Measurements from ENCODE around the gene SCCPDH.

Gene SCCPDH

DNA sequence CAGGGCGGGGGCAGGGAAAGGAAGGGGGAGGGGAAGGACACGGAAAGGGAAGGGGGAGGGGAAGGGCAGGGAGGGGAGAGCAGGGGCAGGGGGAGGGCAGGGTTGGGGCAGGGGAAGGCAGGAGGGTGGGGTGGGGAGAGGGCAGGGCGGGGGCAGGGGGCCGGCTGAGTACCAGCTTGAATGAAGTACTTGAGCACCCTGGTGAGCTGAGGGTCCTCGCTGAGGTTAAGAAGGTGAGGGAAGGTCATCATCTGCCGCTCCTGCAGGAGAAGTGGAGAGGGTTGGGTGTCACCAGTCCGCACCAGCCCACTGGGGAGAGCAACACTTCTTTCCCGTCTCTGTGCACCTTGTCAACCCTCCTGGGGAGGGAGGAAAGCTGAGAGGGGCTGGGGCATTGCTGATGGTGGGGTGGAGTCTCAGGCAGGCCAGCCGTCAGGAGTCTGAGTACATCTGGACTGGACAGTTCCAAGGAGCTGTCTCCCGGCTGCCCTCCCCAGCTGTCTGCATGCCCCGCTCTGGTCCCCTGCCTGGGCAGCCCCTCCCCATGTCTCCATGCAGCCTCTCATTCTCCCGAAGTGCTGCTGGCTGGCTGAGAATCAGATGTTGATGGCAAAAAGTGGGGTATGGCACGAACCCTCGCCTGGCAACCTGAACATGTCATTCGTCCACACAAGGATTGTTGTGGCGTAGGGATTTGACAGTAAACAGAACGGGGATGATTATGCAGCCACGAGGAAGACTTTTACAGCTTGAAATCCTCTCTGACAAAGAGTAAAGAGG lies 70.0 kb downstream of the SCCPDH start:
- no peak for DNase-seq (ENCODE audit: extremely low spot score)
- POLR2A ChIA-PET = no interaction called here
- no peak for TF ChIP-seq FOXA1 (IDR thresholded peaks at IDR 0.05)
- TF ChIP-seq FOXK2 (IDR thresholded peaks at IDR 0.05) = no peak
- TF ChIP-seq ARNT (IDR thresholded peaks at IDR 0.05) = no peak
- TF ChIP-seq FOXM1 (IDR thresholded peaks at IDR 0.05; ENCODE audit: borderline replicate concordance) = no peak
- TF ChIP-seq HDGF (IDR thresholded peaks at IDR 0.05; ENCODE audit: borderline replicate concordance) = no peak
- no peak for TF ChIP-seq BHLHE40 (IDR thresholded peaks at IDR 0.05; ENCODE audit: borderline replicate concordance)
- TF ChIP-seq L3MBTL2 (conservative IDR thresholded peaks at IDR 0.05) = no peak
- TF ChIP-seq ZNF384 (IDR thresholded peaks at IDR 0.05) = no peak
- no peak for TF ChIP-seq NFRKB (IDR thresholded peaks at IDR 0.05)
- no peak for TF ChIP-seq SP1 (IDR thresholded peaks at IDR 0.05)
- no peak for TF ChIP-seq SUZ12 (IDR thresholded peaks at IDR 0.05)
- no peak for TF ChIP-seq LEF1 (IDR thresholded peaks at IDR 0.05; ENCODE audit: borderline replicate concordance)
- CTCF ChIA-PET = no interaction called here

DNA sequence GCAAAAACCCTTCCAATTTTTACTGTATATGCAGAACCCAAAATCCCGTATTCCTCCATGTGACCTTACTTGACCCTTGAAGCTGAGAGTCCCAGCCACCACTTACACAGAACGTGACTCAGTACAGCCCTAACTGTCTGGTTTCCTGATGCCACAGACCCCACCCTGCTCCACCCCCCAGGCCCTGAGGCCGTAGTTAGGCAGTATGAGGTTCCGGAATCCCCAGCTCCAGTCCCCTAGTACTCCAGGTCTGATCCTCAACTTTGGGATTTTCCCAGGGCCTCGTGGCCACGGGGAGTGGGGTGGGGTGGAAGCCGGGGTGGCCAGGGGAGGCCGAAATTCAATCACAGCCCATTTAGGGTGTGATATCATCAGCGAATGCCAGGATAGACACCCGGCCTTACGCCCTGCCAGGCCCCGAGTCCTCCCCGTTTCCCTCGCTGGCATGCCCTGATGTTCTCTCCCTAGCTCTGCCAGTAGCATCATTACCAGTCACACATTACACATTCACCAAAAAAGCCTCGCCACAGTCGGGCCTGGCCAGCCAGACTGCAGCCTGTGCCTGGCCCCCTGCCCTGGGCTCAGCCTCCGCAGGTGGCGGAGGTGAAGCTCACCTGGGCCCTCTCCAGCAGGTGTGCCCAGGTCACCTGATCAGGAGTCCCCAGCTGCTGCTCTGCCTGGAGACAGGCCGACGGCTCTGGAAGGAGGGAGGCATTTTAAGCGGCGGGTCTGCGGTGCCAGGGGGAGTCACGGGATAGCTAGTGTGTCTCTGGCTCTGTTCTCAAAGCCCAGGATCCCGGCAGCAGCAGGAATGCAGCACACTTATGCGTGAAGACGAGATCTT lies 70.8 kb downstream of the SCCPDH start:
- CTCF ChIA-PET = no interaction called here
- TF ChIP-seq BHLHE40 (IDR thresholded peaks at IDR 0.05; ENCODE audit: borderline replicate concordance) = no peak
- no peak for TF ChIP-seq ELF4 (IDR thresholded peaks at IDR 0.05)
- no peak for TF ChIP-seq CTBP1 (IDR thresholded peaks at IDR 0.05; ENCODE audit: borderline replicate concordance)
- TF ChIP-seq FOXA1 (IDR thresholded peaks at IDR 0.05) = no peak
- no peak for TF ChIP-seq ZNF384 (IDR thresholded peaks at IDR 0.05)
- TF ChIP-seq ARNT (IDR thresholded peaks at IDR 0.05) = no peak
- no peak for TF ChIP-seq LEF1 (IDR thresholded peaks at IDR 0.05; ENCODE audit: borderline replicate concordance)
- TF ChIP-seq NFRKB (IDR thresholded peaks at IDR 0.05) = no peak
- TF ChIP-seq TARDBP (IDR thresholded peaks at IDR 0.05) = no peak
- no peak for TF ChIP-seq HDGF (IDR thresholded peaks at IDR 0.05; ENCODE audit: borderline replicate concordance)
- no peak for TF ChIP-seq L3MBTL2 (conservative IDR thresholded peaks at IDR 0.05)
- no peak for TF ChIP-seq FOXK2 (IDR thresholded peaks at IDR 0.05)
- TF ChIP-seq FOXM1 (IDR thresholded peaks at IDR 0.05; ENCODE audit: borderline replicate concordance) = no peak
- TF ChIP-seq, protein P1, sequence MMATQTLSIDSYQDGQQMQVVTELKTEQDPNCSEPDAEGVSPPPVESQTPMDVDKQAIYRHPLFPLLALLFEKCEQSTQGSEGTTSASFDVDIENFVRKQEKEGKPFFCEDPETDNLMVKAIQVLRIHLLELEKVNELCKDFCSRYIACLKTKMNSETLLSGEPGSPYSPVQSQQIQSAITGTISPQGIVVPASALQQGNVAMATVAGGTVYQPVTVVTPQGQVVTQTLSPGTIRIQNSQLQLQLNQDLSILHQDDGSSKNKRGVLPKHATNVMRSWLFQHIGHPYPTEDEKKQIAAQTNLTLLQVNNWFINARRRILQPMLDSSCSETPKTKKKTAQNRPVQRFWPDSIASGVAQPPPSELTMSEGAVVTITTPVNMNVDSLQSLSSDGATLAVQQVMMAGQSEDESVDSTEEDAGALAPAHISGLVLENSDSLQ (IDR thresholded peaks at IDR 0.05) = no peak
- TF ChIP-seq SP1 (IDR thresholded peaks at IDR 0.05) = no peak
- TF ChIP-seq SUZ12 (IDR thresholded peaks at IDR 0.05) = no peak
- POLR2A ChIA-PET = no interaction called here
- DNase-seq (ENCODE audit: extremely low spot score) = no peak

DNA sequence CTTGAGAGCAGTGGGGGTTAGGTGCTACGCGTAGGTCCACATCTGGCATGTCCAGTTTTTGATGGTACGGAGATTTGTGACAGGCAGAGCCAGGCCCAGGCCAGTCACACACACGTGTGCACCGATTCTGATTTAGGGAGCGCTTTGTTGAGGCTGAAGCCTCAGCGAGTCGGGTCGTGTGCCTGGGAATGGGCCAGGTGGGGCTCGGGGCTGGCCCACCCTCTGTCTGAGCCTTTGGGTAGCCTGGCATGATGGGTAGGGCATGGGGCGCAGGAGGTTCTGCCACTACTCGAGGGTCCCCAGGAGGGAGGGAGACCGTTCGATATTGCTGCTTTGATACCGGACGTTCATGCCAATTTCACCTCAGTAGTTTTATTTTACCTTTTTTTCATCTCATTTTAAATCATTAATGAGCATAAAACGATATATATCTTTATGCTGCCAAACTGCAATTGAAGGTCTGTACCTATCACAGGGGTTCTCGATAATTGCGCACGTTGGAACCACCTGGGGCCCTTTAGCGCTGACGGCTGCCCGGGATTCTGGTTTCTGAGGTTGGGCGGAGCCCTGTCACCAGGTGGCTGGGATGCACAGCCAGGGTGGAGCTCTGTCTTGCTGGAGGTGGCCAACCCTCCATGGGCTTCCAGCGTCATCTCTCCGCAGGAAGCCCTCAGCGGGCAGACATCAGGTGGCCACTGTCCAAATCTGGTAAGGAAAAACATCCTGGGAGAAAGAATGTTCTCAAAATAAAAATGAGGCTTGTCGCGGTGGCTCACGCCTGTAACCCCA lies 71.9 kb downstream of the SCCPDH start:
- POLR2A ChIA-PET = no interaction called here
- no peak for DNase-seq (ENCODE audit: extremely low spot score)
- CTCF ChIA-PET = no interaction called here
- TF ChIP-seq ELF4 (IDR thresholded peaks at IDR 0.05) (no peak), LEF1 (IDR thresholded peaks at IDR 0.05; ENCODE audit: borderline replicate concordance) (no peak), HDGF (IDR thresholded peaks at IDR 0.05; ENCODE audit: borderline replicate concordance) (no peak), SUZ12 (IDR thresholded peaks at IDR 0.05) (no peak), TARDBP (IDR thresholded peaks at IDR 0.05) (no peak), FOXK2 (IDR thresholded peaks at IDR 0.05) (no peak), BHLHE40 (IDR thresholded peaks at IDR 0.05; ENCODE audit: borderline replicate concordance) (no peak), L3MBTL2 (conservative IDR thresholded peaks at IDR 0.05) (no peak), SP1 (IDR thresholded peaks at IDR 0.05) (no peak), ARNT (IDR thresholded peaks at IDR 0.05) (no peak)

DNA sequence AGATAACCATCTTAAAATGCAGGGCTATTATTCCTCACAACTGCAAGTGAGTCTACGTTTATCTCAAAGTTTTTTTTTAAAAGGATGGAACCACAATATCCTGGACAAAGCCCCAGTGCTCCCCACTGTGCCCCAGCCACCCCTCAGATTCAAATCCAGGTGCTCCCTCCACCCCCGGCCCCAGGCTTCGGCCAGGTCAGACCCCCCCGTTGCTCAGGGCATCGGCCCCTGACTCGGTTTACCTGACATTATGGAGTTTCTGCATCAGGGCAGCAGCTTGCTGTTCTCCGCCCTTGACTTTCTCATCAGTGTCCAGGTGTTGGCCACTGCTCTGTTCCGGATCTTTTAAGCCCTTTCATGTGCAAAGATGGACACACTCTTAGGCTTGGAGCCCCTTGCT lies 72.9 kb downstream of the SCCPDH start:
- TF ChIP-seq SP1 (IDR thresholded peaks at IDR 0.05) (no peak), FOXA1 (IDR thresholded peaks at IDR 0.05) (no peak), FOXM1 (IDR thresholded peaks at IDR 0.05; ENCODE audit: borderline replicate concordance) (no peak), ELF4 (IDR thresholded peaks at IDR 0.05) (no peak), HDGF (IDR thresholded peaks at IDR 0.05; ENCODE audit: borderline replicate concordance) (no peak), FOXK2 (IDR thresholded peaks at IDR 0.05) (no peak), LEF1 (IDR thresholded peaks at IDR 0.05; ENCODE audit: borderline replicate concordance) (no peak), SUZ12 (IDR thresholded peaks at IDR 0.05) (no peak), CTBP1 (IDR thresholded peaks at IDR 0.05; ENCODE audit: borderline replicate concordance) (no peak), ZNF384 (IDR thresholded peaks at IDR 0.05) (no peak), BHLHE40 (IDR thresholded peaks at IDR 0.05; ENCODE audit: borderline replicate concordance) (no peak), L3MBTL2 (conservative IDR thresholded peaks at IDR 0.05) (no peak), ARNT (IDR thresholded peaks at IDR 0.05) (no peak), NFRKB (IDR thresholded peaks at IDR 0.05) (no peak), TARDBP (IDR thresholded peaks at IDR 0.05) (no peak)
- TF ChIP-seq, protein P1 (IDR thresholded peaks at IDR 0.05) = no peak
- POLR2A ChIA-PET = no interaction called here
- CTCF ChIA-PET = no interaction called here
- DNase-seq (ENCODE audit: extremely low spot score) = no peak

DNA sequence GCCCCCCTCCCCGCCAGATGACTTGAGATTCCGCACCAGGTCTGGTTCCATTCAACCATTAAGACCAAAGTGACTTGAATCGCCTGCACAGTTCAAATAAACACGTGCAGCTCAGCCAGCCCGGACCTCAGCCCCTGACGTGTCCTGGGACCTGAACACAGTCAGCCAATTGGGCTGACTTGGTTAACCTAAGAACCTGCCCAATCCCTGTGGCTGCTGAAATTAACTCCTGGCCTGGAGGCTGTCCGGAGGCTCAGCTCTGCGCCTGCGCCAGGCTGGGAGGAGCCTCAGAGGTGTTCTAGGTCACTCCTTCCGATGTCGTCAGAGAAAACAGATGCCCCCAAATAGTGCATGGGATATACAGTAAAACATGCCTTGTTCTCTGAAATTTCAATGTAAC lies 73.4 kb downstream of the SCCPDH start:
- ChIA-PET CTCF (no interaction called here), POLR2A (no interaction called here)
- TF ChIP-seq ELF4 (IDR thresholded peaks at IDR 0.05) (no peak), TARDBP (IDR thresholded peaks at IDR 0.05) (no peak), L3MBTL2 (conservative IDR thresholded peaks at IDR 0.05) (no peak), SUZ12 (IDR thresholded peaks at IDR 0.05) (no peak), CTBP1 (IDR thresholded peaks at IDR 0.05; ENCODE audit: borderline replicate concordance) (no peak), FOXA1 (IDR thresholded peaks at IDR 0.05) (no peak), LEF1 (IDR thresholded peaks at IDR 0.05; ENCODE audit: borderline replicate concordance) (no peak), BHLHE40 (IDR thresholded peaks at IDR 0.05; ENCODE audit: borderline replicate concordance) (no peak), ARNT (IDR thresholded peaks at IDR 0.05) (no peak), HDGF (IDR thresholded peaks at IDR 0.05; ENCODE audit: borderline replicate concordance) (no peak), FOXM1 (IDR thresholded peaks at IDR 0.05; ENCODE audit: borderline replicate concordance) (no peak), FOXK2 (IDR thresholded peaks at IDR 0.05) (no peak), ZNF384 (IDR thresholded peaks at IDR 0.05) (no peak), NFRKB (IDR thresholded peaks at IDR 0.05) (no peak), SP1 (IDR thresholded peaks at IDR 0.05) (no peak)
- TF ChIP-seq, protein P1 (IDR thresholded peaks at IDR 0.05) = no peak
- DNase-seq (ENCODE audit: extremely low spot score) = no peak

All from HEK293T (cell line).